ENCODE data around the gene PTH1R.

PTH1R gene

DNA sequence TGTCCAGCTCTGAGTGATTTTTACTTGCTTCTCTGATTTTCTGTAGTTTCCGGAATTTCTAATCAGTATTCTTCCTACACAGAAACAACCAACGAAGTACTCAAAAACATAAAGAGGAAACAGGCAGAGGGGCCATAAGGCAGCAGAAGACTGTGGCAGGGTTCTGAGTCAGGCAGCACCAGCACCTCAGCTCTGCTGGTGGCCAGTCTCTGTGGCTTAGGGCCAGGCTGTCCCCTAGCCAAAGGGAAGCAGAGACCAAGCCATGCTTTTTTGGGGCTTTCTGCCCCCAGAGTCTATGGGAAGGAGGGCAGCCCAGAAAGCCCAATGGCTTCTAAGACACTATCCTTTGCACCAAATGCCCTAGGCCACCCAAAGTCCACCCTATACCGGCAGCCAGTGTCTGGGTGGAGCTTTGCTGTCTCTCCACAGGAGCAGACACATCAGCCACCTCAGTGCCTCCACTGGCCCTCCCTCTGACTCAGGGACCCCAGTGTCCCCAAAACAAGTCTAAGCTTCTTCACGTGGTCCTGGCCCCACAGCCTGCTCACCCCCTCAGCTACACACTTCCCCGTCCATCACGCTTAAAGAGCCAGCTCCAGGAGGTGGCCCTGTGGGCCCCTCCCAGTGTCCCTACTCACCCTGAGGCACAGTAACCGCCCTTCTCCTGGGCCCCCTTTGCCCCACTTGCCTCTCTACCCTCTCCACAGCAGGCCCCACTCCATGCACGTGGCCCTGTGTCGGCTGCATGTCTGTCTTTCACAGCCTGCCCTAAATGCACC, 52.8 kb downstream of the PTH1R start:
- no peak for DNase-seq (ENCODE audit: low read depth in 2 of 2)

DNA sequence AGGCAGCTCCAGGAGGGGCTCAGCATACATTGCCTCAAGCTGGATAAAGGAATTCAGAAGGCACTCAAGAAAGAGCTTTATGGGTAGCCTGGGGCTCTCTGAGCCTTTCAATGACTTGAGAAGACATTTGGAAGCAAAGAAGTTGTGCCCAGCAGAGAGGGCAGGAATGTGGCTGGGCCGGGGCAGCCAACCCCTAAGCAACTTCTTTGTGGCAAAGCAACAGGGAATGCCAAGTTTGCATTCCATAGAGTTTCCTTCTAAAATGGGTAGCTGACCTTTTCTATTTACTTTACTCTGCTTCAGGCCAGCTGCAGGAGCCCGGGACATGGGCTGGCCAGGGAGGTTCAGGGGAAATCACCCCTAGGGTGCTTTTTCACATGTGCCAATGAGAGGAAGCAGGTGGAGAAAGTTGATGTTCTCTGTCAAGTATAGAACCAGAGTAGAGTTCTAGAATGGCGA, 53.5 kb downstream of the PTH1R start:
- no peak for DNase-seq (ENCODE audit: low read depth in 2 of 2)

DNA sequence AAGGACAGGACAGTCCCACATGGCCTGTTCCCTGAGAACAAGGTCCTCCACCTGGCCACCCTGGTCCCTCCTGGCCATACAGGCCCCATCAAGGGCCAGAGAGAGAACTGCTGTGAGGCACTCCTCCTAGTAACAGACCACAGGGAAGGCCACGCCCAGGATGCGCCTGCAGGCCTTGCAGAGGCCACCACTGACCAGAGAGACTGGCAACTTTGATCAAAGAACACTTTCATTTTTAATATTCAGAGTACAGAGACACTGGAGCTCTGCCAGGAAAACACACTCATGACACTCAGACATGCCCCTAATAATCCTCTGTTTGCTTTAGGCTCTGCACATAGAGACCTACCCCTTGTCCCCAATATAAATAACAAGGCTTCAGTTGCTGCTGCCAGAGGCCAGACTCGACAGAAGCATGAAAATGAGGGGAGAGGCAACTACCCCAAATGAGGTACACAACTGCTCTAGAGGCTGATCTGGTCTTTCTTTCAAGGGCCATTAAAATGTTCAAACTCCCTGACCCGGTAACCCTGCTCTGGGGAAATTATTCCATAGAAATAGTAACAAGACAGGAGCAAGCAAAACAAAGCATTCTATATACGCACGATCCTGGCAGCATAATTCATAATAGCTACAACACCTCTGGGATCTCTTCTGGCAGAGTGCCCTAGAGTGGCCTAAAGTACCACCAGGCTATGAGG, 54.3 kb downstream of the PTH1R start:
- DNase-seq (ENCODE audit: low read depth in 2 of 2), result no peak

DNA sequence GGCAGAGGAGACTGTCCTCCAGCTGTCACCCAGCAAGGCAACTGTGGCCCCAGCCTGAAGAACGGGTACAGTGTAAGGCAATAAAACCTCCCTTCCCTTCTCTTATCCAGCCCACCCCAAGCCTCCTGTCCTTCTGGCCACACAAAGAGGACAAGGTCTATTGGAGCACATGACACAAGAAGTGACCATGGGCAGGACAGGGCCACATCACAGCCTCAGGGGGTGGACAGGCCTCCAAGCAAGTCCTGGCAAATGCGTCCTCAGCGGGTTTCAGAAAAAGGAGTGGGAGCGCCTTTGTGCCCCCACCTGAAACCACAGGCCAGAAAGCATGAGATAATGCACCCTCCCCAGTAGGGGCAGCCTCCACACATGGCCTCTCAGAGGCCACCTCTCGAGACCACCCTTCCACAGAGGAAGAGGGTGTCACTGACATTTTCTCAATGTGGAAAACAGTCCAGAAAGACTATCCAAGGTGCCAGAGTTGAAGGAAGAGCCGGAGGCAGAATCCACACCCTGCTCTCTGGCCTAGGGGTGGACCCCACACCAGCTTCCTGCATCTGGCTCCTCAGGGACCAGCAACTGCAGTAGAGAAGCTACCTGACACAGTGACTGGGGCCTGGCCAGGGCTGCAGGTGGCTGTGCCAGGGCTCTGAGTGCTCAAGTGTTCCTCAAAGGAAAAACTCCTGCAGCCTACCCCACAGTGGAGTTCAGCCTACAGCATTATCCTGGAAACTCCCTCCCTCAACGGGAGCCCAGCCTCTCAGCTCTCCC, 55.1 kb downstream of the PTH1R start:
- no peak for DNase-seq (ENCODE audit: low read depth in 2 of 2)

DNA sequence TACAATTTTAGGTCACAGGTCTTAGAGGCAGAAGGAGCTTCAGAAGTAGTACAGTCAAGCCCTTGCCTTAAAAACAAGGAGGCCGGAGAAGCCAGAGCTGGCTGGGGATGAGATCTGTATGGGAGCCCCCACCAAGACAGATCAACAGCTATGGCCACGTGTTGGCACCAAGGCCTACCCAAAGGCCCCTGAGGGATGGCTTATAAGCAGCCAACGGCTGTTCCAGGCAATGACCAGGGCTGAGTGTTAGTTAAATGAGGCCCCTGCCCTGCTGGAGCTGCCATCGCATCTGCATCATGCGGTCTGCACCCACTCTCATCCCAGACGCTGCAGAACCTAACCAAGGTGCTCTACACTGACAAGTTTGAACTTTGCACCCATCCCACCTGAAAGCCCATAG, 55.7 kb downstream of the PTH1R start:
- DNase-seq (ENCODE audit: low read depth in 2 of 2), result no peak

DNA sequence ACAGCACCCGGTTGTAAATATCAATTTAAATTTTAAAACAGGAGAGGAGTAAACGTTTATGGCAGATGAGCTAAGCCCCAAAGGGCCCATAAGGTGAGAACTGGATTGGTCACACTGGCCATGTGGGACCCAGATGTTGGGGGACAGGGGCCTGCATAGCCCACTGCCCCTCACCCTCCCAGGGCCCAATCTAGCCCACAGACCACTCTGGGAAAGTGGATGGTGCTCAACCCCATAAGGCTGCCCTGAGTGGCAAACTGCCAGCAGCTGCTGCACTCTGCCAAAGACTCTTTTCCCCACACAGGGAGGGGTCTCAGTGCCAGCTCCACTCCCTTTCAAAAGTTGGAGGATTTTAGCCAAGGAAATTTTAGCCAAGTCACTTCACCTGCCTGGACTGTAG, 56.6 kb downstream of the PTH1R start:
- no peak for DNase-seq (ENCODE audit: low read depth in 2 of 2)

DNA sequence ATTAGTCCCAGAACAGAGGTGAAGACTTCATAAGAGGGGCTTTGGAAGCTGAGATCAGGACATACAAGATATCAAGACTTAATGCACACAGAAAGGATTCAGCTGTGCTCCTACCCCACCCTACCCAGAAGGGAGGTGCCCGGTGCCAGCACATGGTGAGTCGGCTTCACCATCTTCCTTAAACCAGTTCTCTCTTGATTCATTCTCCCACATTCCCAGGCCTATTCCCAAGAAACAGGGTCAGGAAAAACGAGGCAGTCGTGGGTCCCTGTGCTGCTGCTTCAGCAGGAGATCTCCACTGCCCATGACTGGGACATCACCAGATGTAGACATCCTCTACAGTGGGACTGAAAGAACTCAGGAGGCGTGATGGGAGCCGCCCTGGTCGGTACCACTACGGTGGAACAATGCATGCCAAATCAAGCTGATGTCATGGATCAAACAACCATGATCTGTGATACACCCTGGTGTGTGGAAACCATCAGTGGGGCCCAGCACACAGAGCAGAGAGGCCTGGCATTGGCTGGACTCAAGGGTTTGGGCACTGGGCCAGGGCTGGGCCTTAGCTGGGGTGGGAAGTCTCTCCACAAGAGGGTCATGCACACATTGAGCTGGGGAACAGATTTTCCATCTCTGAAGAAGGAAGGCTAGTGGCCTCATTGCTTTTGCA, 57.1 kb downstream of the PTH1R start:
- no peak for DNase-seq (ENCODE audit: low read depth in 2 of 2)

DNA sequence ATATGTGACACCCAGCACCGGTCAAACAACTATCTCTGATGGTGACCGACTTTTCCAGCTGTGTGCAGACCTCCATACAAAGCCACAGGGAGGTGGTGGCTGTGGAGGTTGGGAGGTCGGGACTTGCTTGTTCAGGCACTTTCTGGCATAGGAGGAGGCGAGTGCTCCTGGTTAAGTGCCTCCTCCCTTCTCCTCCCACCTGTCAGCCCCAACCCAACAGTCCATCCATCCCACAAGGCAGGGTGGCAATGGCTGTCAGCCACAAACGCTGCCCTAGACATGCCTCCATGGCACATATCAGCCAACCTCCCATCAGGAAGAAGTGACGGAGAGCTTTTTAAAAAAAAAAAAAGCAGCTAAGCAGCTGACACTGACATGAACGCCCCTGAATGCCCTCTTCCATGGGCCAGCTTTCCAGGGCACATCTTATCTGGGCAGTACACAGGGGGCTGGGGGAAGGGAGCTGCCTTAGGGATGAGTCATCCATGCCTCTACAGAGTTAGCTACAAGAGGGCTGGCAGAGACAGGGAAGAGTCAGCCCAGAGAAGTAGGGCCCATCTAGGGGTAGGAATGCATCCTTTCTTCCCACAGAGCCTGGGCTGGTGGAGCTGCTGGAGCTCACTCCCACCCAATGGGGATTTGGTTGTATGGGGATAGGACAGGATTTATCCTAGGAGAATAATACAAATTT, 57.8 kb downstream of the PTH1R start:
- no peak for DNase-seq (ENCODE audit: low read depth in 2 of 2)

DNA sequence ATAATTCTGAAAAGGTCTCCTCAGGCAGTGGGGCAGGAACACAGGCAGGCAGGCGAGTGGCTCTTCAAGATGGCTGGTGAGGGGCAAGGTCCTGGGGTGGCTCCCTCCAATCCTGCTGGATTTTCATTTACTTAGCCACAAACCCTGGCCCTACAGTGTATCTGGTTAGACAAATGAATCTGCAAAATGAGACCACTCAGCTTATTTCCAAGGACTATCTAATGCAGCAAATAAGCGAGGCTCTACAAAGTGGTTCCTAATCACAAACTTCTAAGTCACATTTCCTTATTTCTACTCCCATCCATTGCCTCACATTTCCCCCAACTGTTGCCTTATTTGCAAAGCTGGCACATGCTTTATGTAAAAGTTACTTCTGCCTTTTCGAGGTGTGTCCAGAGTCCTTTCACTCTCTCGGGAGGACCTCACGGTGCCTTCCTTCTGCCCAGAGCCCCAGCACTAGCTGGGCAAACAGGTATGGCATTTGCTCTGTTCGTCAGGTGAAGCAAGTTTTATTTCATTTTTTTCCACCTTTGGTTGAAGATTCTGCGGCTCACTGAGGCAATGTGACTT, 58.6 kb downstream of the PTH1R start:
- no peak for DNase-seq (ENCODE audit: low read depth in 2 of 2)

DNA sequence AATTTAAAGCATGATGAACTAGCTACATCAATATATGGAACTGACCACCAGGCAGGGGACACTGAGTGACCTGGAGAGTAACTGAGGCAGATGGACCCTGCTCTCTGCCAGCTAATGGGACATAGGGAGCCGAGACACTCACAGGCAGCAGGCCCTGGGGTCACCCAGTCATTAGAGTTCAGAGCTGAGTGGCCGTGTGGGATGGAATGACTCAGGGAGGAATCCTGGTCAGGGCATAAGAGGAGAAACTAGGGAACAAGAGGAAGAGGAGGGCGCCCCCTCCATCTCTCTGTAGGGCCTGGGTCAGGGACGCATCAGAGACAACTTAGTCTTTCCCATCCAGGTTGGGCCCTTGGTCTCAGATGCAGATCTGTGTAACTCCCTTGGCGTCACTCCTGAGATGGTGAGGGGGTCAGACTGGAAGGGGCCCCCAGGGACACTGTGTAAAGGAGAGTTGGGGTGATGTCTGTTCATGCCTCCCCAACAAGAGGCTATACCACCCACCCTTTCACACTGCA, 59.3 kb downstream of the PTH1R start:
- no peak for DNase-seq (ENCODE audit: low read depth in 2 of 2)

DNA sequence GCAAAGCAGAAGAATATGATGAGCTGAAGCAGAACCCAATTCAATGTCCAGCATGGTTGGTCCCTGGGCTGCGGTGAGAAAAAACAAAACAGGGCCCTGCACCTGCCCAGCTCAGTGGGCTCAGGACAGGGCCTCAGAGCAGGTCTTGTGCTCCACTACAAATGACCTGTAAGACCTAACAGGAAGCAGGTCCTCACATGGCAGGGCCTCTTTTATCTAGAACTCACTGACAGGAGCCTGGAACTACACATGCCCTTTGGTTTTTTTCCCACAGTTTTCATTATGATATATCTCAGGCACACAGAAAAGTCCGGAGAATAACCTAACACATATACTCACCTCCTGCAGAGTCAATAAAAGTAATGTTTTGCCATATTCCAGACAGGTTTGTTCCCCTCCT, 60.6 kb downstream of the PTH1R start:
- no peak for DNase-seq (ENCODE audit: low read depth in 2 of 2)

DNA sequence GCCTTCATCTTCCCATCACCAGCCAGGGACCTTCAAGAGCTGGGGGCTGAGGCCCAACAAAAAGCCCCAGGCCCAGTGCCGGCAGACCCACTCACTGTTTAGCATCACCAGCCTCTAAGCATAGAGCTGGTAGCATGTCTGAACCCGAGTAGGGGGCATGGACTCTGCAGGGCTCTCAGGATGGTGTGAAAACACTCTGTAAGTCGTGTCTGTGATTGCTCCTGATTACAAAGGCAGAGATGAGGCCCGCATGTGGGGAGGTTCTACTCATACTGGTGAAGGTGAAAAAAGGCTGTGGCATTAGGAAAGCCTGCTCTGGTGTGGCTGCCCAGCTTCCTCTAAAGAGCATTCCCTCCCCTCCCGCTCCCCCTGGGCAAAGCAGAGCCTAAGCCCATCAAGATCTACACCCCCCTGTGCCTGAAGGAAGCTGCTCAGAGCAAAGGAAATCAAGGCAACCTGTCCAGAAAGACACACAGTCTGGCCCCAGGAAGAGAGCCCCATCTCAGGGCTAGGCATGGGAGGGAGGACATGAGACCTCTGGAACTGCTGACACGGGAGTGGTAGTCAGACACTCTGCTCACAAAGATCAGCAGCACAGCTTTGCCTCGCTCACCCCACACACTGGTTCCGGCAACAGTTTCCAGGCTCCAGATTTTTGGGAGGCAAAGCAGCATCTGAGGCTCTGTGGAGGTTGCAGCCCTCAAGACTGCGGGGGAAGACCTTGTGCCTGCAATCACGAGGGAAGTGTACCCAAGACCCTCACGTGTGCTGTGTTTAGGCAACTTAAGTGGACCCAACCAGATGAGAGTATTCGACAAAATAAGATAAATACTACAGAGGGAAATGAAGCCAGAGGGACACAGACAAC, 62.3 kb downstream of the PTH1R start:
- DNase-seq (ENCODE audit: low read depth in 2 of 2), result no peak

DNA sequence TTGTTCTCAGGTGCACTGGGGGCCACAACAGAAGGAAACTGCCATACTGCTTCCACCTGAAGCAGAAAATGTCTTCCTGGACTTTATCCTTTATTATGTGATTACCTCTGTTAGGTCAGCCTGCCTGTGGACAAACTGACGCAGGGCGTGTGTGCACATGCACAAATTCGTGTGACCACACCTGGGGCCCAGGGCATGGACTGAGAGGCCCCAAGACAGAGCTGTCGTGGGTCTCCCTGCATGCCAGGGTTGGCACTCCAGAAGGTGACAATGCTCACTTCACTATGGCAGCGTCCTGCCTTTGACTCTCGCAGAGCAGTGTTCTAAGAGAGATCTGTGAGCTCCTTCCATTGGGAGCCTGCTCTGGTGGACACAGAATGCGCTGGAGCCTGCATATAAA, 64.6 kb downstream of the PTH1R start:
- no peak for DNase-seq (ENCODE audit: low read depth in 2 of 2)

DNA sequence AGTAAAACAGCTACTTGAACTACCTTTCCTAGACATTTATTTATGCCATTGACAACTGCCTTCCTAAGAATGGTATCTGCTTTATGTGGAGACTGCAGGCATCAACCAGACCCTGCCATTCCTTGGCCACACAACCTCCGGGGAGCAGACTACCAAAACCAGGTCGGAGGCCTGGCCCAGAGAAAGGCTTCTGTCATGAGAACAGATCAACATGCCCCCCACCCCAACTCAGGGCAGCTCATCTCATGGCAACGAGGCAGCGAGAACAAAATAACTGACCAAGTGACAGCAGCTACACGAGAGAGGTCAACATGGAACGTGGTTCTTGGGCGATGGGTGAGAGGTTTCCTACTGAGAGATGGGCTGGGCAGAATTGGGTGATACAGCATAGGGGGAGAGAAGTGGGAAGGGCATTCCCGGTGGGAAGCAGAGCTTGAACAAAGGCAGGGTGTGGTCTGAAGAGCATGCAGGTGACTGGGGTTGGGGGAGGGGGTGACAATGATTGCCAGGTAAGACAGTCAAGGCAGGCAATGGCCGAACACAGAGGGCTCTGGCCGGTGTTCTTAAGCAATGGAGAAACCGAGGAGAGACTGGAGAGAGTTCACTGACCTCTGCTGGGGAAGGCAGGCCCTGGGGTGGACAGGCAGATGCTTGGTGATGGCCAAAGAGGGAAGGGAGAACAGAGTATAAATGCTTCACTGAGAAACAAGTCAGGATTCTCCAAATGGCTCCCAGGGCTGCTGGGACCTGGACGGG, 65.1 kb downstream of the PTH1R start:
- no peak for DNase-seq (ENCODE audit: low read depth in 2 of 2)

DNA sequence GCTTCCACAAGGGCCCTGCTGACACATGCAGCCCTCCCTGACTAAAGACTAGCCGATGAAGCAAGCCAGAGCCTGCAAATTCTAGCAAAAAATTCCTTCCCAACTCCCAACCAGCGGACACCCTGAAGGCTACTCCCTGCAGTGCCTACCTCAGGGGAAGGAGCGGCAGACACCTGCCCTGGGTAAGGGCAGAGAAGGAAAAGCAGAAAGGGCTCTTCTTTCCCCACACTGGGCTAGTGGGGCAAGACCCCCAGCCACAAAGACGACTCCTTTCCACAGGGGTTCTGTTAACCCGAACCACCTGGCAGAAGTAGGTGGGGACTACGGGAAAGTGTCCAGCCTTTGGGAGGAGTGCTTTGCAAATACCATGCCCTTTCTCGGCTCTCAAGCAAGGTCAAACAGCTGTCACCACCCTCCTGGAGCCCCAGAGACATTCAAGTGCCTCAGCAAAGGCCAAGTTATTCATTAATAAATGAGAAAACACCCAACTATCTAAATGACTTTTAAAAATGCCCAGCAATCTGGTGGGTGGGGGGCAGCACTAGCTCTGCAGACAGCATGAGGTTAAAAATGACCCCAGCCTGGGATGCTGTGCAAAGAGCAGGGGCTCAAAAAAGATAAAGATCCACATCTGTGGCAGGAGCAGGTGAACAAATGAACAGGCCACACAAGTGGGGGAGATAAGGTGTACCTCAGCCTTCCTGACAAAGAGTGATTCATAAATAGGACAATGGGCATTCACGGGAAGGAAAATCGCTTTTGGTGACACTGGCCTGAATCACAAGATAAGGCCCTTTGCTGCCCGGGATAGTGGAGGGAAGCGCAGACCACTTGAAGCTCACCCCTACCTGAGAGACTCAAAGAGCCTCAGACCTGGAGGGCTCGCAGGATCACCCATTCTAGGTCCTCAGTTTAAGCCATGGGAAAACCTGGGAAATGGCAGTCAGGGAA, 66.0 kb downstream of the PTH1R start:
- no peak for DNase-seq (ENCODE audit: low read depth in 2 of 2)

DNA sequence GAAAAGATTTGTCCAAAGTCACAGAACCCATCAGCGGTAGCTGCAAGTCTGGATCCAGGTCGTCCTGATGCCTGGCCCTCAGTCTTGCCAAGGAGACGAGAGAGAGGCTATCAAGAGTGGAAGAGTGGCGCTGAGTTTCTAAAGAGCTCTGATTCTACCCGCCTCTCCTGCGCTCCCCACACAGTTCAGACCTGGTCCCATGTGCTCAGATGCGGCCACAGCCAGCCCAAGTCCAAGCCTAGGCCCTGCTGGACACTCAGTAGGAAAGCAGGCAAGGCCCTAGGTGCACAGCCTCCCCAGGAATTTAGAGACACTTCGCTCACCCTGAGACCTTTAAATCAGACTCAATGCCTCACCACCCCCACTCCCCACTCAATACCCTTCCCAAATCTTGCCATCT, 66.7 kb downstream of the PTH1R start:
- no peak for DNase-seq (ENCODE audit: low read depth in 2 of 2)

DNA sequence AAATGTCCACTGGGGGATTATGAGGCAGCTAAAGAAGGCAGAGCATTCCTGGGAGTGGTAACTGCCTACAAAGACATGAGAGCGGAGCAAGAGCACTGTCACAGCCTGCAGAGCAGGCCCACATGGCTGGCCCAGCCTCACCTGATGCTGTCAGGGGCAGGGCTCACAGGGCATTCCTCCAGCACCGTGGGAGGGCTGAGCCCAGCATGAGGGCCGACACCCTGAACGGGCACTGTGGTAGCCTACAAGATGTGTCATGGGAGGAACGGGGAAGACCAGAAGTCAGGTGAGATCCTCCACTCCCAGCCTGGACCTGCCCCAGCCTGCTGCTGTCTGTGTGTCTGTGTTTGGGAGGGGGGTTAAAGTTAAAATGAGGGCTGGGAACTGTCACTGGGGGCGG, 68.9 kb downstream of the PTH1R start:
- no peak for DNase-seq (ENCODE audit: low read depth in 2 of 2)
